ENCODE measurements around the gene FBXW8. TPM values are rescaled to one million over a fixed set of nuclear protein-coding genes. Genes with fewer than 3 reads are reported as not detected.

The FBXW8 gene
- total and polyA plus RNA-seq, 2 donors from 2014 or later, result 3.3 to 20.3 TPM

DNA sequence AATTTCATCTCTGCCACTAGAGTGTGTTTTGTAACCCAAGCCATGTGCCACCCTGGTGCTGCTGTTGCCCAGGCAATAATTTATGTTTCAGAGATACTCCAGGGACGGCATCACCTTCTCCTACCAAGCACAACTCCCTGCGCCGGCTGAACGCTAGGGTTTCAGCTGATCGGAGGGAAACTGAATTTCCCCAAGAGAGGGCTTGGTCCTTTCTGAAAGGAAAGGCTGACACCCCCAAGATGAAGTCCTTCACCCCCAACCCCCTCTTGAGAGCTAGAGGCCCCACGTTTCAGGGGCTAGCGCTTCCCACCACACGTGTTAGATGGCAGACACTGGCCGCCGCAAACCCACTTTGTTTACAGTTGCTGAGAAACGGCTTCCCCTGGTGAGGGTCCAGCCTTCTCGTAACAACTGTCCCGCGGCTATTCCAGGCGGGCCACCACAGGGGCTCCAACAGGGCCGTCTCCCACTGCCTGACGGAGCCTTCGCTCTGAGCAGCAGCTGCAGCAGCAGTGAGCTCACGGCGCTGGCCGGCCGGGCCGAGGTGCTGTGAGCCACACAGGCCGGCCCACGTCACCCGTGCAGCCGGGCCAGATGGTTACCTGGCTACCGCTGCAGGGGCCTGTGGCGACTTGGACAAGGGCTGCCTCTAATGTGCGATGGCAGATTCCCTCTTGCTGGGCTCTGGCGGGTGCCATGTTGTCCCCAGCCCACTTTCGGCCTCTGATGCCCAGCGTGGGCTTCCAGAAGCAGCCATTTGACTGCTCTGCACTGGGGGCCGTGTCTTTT, 122.0 kb downstream of the FBXW8 start:
- no peaks in the 10 kb centered on the region for H3K9me3 ChIP-seq (ENCODE audit: control insufficient read depth in 2 of 3, insufficient read depth in 1 of 3, low read length in 3 of 3)
- DNase-seq (peak; percentile 79 to 86 (median 81)), FAIRE-seq (no peak)
- H3K4me3 ChIP-seq (ENCODE audit: low read length in 3 of 3), result no peak overlapping the region
- peaks cover 0 to 10% (median 0%) of the 10 kb centered on the region in 3 donors for H3K36me3 ChIP-seq (ENCODE audit: control insufficient read depth in 2 of 3, insufficient read depth in 3 of 3, low read length in 3 of 3)
- intact Hi-C loops (cut with DNase I), result no loop called here
- TF ChIP-seq, protein P1, sequence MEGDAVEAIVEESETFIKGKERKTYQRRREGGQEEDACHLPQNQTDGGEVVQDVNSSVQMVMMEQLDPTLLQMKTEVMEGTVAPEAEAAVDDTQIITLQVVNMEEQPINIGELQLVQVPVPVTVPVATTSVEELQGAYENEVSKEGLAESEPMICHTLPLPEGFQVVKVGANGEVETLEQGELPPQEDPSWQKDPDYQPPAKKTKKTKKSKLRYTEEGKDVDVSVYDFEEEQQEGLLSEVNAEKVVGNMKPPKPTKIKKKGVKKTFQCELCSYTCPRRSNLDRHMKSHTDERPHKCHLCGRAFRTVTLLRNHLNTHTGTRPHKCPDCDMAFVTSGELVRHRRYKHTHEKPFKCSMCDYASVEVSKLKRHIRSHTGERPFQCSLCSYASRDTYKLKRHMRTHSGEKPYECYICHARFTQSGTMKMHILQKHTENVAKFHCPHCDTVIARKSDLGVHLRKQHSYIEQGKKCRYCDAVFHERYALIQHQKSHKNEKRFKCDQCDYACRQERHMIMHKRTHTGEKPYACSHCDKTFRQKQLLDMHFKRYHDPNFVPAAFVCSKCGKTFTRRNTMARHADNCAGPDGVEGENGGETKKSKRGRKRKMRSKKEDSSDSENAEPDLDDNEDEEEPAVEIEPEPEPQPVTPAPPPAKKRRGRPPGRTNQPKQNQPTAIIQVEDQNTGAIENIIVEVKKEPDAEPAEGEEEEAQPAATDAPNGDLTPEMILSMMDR (IDR thresholded peaks at IDR 0.05; ENCODE audit: borderline replicate concordance, extremely low read depth, insufficient read depth), result no peak
- H3K27me3 ChIP-seq (ENCODE audit: control insufficient read depth, insufficient read depth, low read length), result peaks cover 4% of the 10 kb centered on the region
- no peak overlapping the region for H3K9ac ChIP-seq (ENCODE audit: low read length in 3 of 3)
- H3K27ac ChIP-seq (ENCODE audit: low read depth in 2 of 2, low read length in 2 of 2), result no peak overlapping the region
- peaks cover 0 to 6% (median 4%) of the 10 kb centered on the region in 3 donors for H3K4me1 ChIP-seq (ENCODE audit: control insufficient read depth in 2 of 3, insufficient read depth in 2 of 3, low read depth in 1 of 3, low read length in 3 of 3)

DNA sequence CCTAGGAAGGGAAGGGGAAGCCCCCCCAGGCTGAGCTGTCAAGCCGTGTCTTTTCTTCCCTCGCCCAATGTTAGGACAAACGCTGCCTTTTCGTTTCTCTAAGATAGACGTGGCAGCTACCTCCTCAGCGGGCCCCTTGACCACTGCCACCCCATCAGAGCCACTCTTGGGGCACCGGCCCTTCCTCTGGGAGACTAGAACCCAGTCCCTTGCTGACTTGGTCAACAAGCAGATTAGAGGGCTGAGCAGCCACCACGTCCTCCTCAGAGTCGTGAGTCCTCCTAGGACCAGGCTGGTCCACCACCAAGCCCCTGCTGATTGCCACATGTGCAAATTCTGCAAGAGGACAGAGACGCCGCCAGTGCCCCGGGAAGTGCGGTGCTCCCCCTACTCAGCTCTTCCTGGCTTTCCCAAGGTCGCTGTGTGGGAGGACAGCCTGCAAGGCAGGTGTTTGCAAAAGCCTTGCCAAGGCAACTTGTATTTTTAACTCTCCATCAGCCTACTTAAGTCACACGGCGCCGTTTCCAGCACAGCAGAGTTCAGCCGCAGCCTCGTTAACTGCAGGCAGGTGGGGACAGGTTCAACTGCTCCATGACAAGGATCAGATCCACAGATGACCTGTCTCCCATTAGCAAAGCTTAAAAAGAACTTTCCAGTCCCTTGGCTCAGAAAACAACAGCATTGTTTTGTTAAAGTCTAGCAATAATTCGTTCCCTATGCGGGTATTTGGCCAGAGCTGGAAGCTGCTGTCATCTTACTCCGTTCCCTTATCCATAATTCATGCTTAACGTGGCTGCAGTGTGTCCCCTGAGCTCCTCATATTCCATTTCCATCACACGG, 122.9 kb downstream of the FBXW8 start:
- FAIRE-seq, result no peak
- intact Hi-C loops (cut with DNase I), result no loop called here
- Histone ChIP-seq H3K4me1 (ENCODE audit: control insufficient read depth in 2 of 3, insufficient read depth in 2 of 3, low read depth in 1 of 3, low read length in 3 of 3) (peaks cover 0 to 6% (median 4%) of the 10 kb centered on the region in 3 donors), H3K27me3 (ENCODE audit: control insufficient read depth, insufficient read depth, low read length) (peaks cover 4% of the 10 kb centered on the region), H3K9me3 (ENCODE audit: control insufficient read depth in 2 of 3, insufficient read depth in 1 of 3, low read length in 3 of 3) (no peaks in the 10 kb centered on the region), H3K27ac (ENCODE audit: low read depth in 2 of 2, low read length in 2 of 2) (no peak overlapping the region), H3K9ac (ENCODE audit: low read length in 3 of 3) (no peak overlapping the region), H3K4me3 (ENCODE audit: low read length in 3 of 3) (no peak overlapping the region), H3K36me3 (ENCODE audit: control insufficient read depth in 2 of 3, insufficient read depth in 3 of 3, low read length in 3 of 3) (peaks cover 0 to 2% (median 0%) of the 10 kb centered on the region in 3 donors)
- TF ChIP-seq, protein P1 (IDR thresholded peaks at IDR 0.05; ENCODE audit: borderline replicate concordance, extremely low read depth, insufficient read depth), result no peak
- peak; percentile 68 to 77 (median 72) for DNase-seq

DNA sequence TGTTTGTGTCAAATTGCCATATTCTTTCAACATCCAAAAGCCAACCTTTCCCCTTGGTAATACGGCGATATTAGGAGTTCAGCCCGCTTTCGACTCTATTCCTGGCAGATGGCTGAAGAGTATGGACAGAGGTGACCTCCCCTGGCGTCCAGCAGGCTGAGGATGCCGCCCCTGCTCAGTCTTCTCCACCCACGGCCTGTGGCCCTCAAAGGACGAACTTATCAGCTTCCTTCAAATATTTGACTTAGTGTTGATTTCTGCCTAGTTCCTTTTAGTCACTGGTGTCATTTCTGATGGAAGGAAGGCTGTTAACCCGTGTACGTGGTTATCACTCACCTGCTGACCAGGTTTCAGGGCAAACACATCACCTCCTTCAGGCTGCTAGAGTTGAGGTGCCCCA, 123.5 kb downstream of the FBXW8 start:
- peaks cover 0 to 6% (median 4%) of the 10 kb centered on the region in 3 donors for H3K4me1 ChIP-seq (ENCODE audit: control insufficient read depth in 2 of 3, insufficient read depth in 2 of 3, low read depth in 1 of 3, low read length in 3 of 3)
- FAIRE-seq, result no peak

More for the DNA sequence above, 123.5 kb downstream of the FBXW8 start:
- DNase-seq, result peak in 1 of 5 donors; percentile 7
- intact Hi-C loops (cut with DNase I), result no loop called here
- H3K4me3 ChIP-seq (ENCODE audit: low read length in 3 of 3), result no peak overlapping the region
- no peak overlapping the region for H3K9ac ChIP-seq (ENCODE audit: low read length in 3 of 3)
- H3K36me3 ChIP-seq (ENCODE audit: control insufficient read depth in 2 of 3, insufficient read depth in 3 of 3, low read length in 3 of 3), result no peaks in the 10 kb centered on the region
- TF ChIP-seq, protein P1 (IDR thresholded peaks at IDR 0.05; ENCODE audit: borderline replicate concordance, extremely low read depth, insufficient read depth), result no peak
- H3K9me3 ChIP-seq (ENCODE audit: control insufficient read depth in 2 of 3, insufficient read depth in 1 of 3, low read length in 3 of 3), result no peaks in the 10 kb centered on the region
- H3K27me3 ChIP-seq (ENCODE audit: control insufficient read depth, insufficient read depth, low read length), result peaks cover 4% of the 10 kb centered on the region
- H3K27ac ChIP-seq (ENCODE audit: low read depth in 2 of 2, low read length in 2 of 2), result no peak overlapping the region

All from kidney (tissue), 14 donors.